GM15510 (cell line): ENCODE measurements around the gene PSTPIP2.

Experiments used
- POLR2A ChIP-seq: IDR thresholded peaks from 3 replicates; pipeline ENCODE4 v1.6.1; 2011; ENCODE audit warnings: borderline replicate concordance; ENCODE audit not compliant: insufficient read length; ENCODE audit errors: extremely low read depth

Gene PSTPIP2

GRCh38 chr18:45978084-45978483 is 94.0 kb downstream of the PSTPIP2 start:
- TF ChIP-seq POLR2A = no peak

- no peak for TF ChIP-seq POLR2A
These were observed 95.1 kb downstream of the PSTPIP2 start for GRCh38 chr18:45976974-45977373.

GRCh38 chr18:45976566-45976965 is 95.5 kb downstream of the PSTPIP2 start:
- no peak for TF ChIP-seq POLR2A

- no peak for TF ChIP-seq POLR2A
These were observed 97.9 kb downstream of the PSTPIP2 start for GRCh38 chr18:45974088-45974536.

- peak; percentile 64 for TF ChIP-seq POLR2A
These were observed 104.9 kb downstream of the PSTPIP2 start, which contains the start of gene EPG5 for GRCh38 chr18:45967007-45967706. Gene EPG5 (minus strand): TSS chr18:45967329. CDS start chr18:45967239, 90 bp downstream.

GRCh38 chr18:45962866-45963265 is 109.2 kb downstream of the PSTPIP2 start:
- TF ChIP-seq POLR2A = no peak

GRCh38 chr18:45962461-45962860 is 109.6 kb downstream of the PSTPIP2 start:
- no peak for TF ChIP-seq POLR2A

GRCh38 chr18:45958730-45959129 is 113.3 kb downstream of the PSTPIP2 start:
- no peak for TF ChIP-seq POLR2A

GRCh38 chr18:45958027-45958426 is 114.0 kb downstream of the PSTPIP2 start:
- no peak for TF ChIP-seq POLR2A

GRCh38 chr18:45957100-45957499 is 115.0 kb downstream of the PSTPIP2 start:
- TF ChIP-seq POLR2A = no peak

GRCh38 chr18:45954070-45954934 is 117.8 kb downstream of the PSTPIP2 start:
- no peak for TF ChIP-seq POLR2A

GRCh38 chr18:45951016-45951714 is 120.9 kb downstream of the PSTPIP2 start:
- no peak for TF ChIP-seq POLR2A

- no peak for TF ChIP-seq POLR2A
These were observed 126.4 kb downstream of the PSTPIP2 start for GRCh38 chr18:45945669-45946068.

- TF ChIP-seq POLR2A = no peak
These were observed 131.3 kb downstream of the PSTPIP2 start for GRCh38 chr18:45940724-45941123.

GRCh38 chr18:45939236-45939635 is 132.8 kb downstream of the PSTPIP2 start:
- TF ChIP-seq POLR2A = no peak
